GM23338 (cell line): ENCODE results near the gene CCN5. TPM values are rescaled to one million over a fixed set of nuclear protein-coding genes. Genes with fewer than 3 reads are reported as not detected.

Experiments
- ATAC-seq: fragments of 200-7000 bp; cut with Tn5 transposase; 3 replicates; pipeline ENCODE4 v1.9.1; 2020
- DNase-seq: peaks from one replicate; pipeline ENCODE4 v3.0.0-alpha.2; 2015; ENCODE audit warnings: low spot score
- H2AFZ ChIP-seq: fragments of 200-600 bp; sonication (generic); 2 replicates; pipeline ENCODE4 v1.8.0; 2016; ENCODE audit warnings: antibody characterized with exemption, mild to moderate bottlenecking, moderate library complexity
- H3F3A ChIP-seq: fragments of 200-600 bp; sonication (generic); replicated peaks from 2 replicates; pipeline ENCODE4 v1.8.0; 2017; ENCODE audit warnings: antibody characterized with exemption, mixed run types, low read depth
- H3K27ac ChIP-seq: fragments of 200-600 bp; sonication (generic); 2 replicates; pipeline ENCODE4 v1.6.1; 2016; ENCODE audit warnings: low read depth
- H3K27me3 ChIP-seq: fragments of 200-600 bp; sonication (generic); 2 replicates; pipeline ENCODE4 v1.8.0; 2016; ENCODE audit warnings: mild to moderate bottlenecking, mixed run types, moderate library complexity; ENCODE audit not compliant: insufficient read depth
- H3K36me3 ChIP-seq: fragments of 200-600 bp; sonication (generic); 2 replicates; pipeline ENCODE4 v1.8.0; 2016; ENCODE audit warnings: mild to moderate bottlenecking; ENCODE audit not compliant: insufficient read depth
- H3K4me1 ChIP-seq: fragments of 200-600 bp; sonication (generic); 2 replicates; pipeline ENCODE4 v1.8.0; 2016; ENCODE audit warnings: mild to moderate bottlenecking, moderate library complexity; ENCODE audit not compliant: insufficient read depth
- H3K4me2 ChIP-seq: fragments of 200-600 bp; sonication (generic); 2 replicates; pipeline ENCODE4 v1.7.1; 2017; ENCODE audit warnings: mixed run types
- H3K4me3 ChIP-seq: fragments of 200-600 bp; sonication (generic); 2 replicates; pipeline ENCODE4 v1.6.1; 2016; ENCODE audit warnings: mixed run types
- H3K79me2 ChIP-seq: fragments of 200-600 bp; sonication (generic); replicated peaks from 2 replicates; pipeline ENCODE4 v1.8.0; 2017; ENCODE audit warnings: mild to moderate bottlenecking; ENCODE audit not compliant: insufficient read depth
- H3K9me2 ChIP-seq: fragments of 200-600 bp; sonication (generic); 2 replicates; pipeline ENCODE4 v1.8.0; 2017; ENCODE audit not compliant: insufficient read depth
- H4K20me1 ChIP-seq: fragments of 200-600 bp; sonication (generic); replicated peaks from 2 replicates; pipeline ENCODE4 v1.8.0; 2017; ENCODE audit warnings: mild to moderate bottlenecking; ENCODE audit not compliant: insufficient read depth
- H3K27ac Mint-ChIP-seq: 2 replicates; pipeline ENCODE4 v1.8.0; 2020; ENCODE audit warnings: inconsistent platforms, mild to moderate bottlenecking, moderate library complexity, mixed read lengths
- H3K27me3 Mint-ChIP-seq: 3 replicates; pipeline ENCODE4 v1.8.0; 2022; ENCODE audit warnings: low read depth, mild to moderate bottlenecking, moderate library complexity, mixed read lengths, inconsistent platforms; ENCODE audit not compliant: insufficient read depth, poor library complexity
- H3K36me3 Mint-ChIP-seq: 3 replicates; pipeline ENCODE4 v1.8.0; 2021; ENCODE audit warnings: low read depth, mild to moderate bottlenecking, inconsistent platforms, moderate library complexity, mixed read lengths
- H3K4me1 Mint-ChIP-seq: 3 replicates; pipeline ENCODE4 v1.8.0; 2020; ENCODE audit warnings: mild to moderate bottlenecking, inconsistent platforms, mixed read lengths
- H3K4me3 Mint-ChIP-seq: 3 replicates; pipeline ENCODE4 v1.8.0; 2021; ENCODE audit warnings: moderate library complexity, mild to moderate bottlenecking, inconsistent platforms, mixed read lengths
- H3K9me3 Mint-ChIP-seq: 3 replicates; pipeline ENCODE4 v1.8.0; 2020; ENCODE audit warnings: moderate library complexity, mild to moderate bottlenecking, inconsistent platforms, mixed read lengths
- CREB1 ChIP-seq: fragments of 250-450 bp; sonication (Bioruptor Pico); IDR thresholded peaks from 2 replicates; pipeline ENCODE4 v1.5.0; 2020; ENCODE audit warnings: low read depth, mild to moderate bottlenecking, moderate library complexity
- CTCF ChIP-seq, 2 experiments: fragments of 200-600 bp in 1 of 2; sonication (generic) in 1 of 2; conservative IDR thresholded peaks; 2 replicates each; pipeline versions ENCODE4 v1.5.1 to v1.6.1; 2016 to 2017; ENCODE audit warnings: antibody characterized with exemption in 2 of 2, low read depth in 2 of 2, mild to moderate bottlenecking in 2 of 2, moderate library complexity in 1 of 2
- ETS1 ChIP-seq: IDR thresholded peaks from 2 replicates; pipeline ENCODE4 v1.6.1; 2016; ENCODE audit warnings: antibody characterized with exemption
- EZH2 ChIP-seq: fragments of 200-600 bp; sonication (generic); IDR thresholded peaks from one replicate; pipeline ENCODE4 v1.8.0; 2017; ENCODE audit warnings: antibody characterized with exemption, mild to moderate bottlenecking, low read depth; ENCODE audit not compliant: unreplicated experiment
- EZH2phosphoT487 ChIP-seq: fragments of 200-600 bp; sonication (generic); IDR thresholded peaks from one replicate; pipeline ENCODE4 v1.8.1; 2018; ENCODE audit warnings: antibody characterized with exemption; ENCODE audit not compliant: unreplicated experiment
- JUNB ChIP-seq: IDR thresholded peaks from one replicate; pipeline ENCODE4 v1.6.1; 2016; ENCODE audit warnings: antibody characterized with exemption; ENCODE audit not compliant: unreplicated experiment
- NANOG ChIP-seq: IDR thresholded peaks from 2 replicates; pipeline ENCODE4 v1.6.1; 2016; ENCODE audit warnings: antibody characterized with exemption, borderline replicate concordance
- POLR2AphosphoS5 ChIP-seq: IDR thresholded peaks from 2 replicates; pipeline ENCODE4 v1.6.1; 2016; ENCODE audit warnings: antibody characterized with exemption, low read depth
- REST ChIP-seq: IDR thresholded peaks from one replicate; pipeline ENCODE4 v1.6.1; 2018; ENCODE audit warnings: antibody characterized with exemption; ENCODE audit not compliant: unreplicated experiment
- STAT1 ChIP-seq: IDR thresholded peaks from one replicate; pipeline ENCODE4 v1.6.1; 2016; ENCODE audit warnings: antibody characterized with exemption; ENCODE audit not compliant: unreplicated experiment
- ZNF114 ChIP-seq: fragments of 250-450 bp; sonication (Bioruptor Pico); IDR thresholded peaks from 2 replicates; pipeline ENCODE4 v1.5.0; 2020; ENCODE audit warnings: mild to moderate bottlenecking, moderate library complexity
- ZNF331 ChIP-seq: fragments of 250-450 bp; sonication (Bioruptor Pico); IDR thresholded peaks from 2 replicates; pipeline ENCODE4 v1.5.0; 2020; ENCODE audit warnings: low read depth, mild to moderate bottlenecking, moderate library complexity
- ZNF462 ChIP-seq: fragments of 250-450 bp; sonication (Bioruptor Pico); IDR thresholded peaks from 2 replicates; pipeline ENCODE4 v1.5.0; 2020; ENCODE audit warnings: mild to moderate bottlenecking, moderate library complexity
- polyA plus RNA-seq: library from polyadenylated mRNA; unstranded; fragments of >200 nt; fragmentation: Nextera tagmentation; extraction: Ambion mirVana; gene quantifications from 2 replicates; pipeline ENCODE4 v1.2.1, GENCODE V29; 2016
- total RNA-seq: library from RNA; depleted of rRNA; stranded (reverse); fragments of >200 nt; shearing (Covaris generic); gene quantifications from 2 replicates; pipeline ENCODE4 v1.2.3, GENCODE V29; 2014

Gene CCN5
- total and polyA plus RNA-seq, 2 experiments from 2014 or later, result not detected

GRCh38 chr20:44759595-44759994, 44.4 kb downstream of the CCN5 start:
- H3K9me2 ChIP-seq, result no peaks in the 10 kb centered on the region
- no peaks in the 10 kb centered on the region for H3K36me3 ChIP-seq
- H3K4me3 Mint-ChIP-seq, result no peak overlapping the region
- DNase-seq (no peak), ATAC-seq (no peak)
- H4K20me1 ChIP-seq, result no peaks in the 10 kb centered on the region; the same call in 1 of the 2 replicates
- H3K4me1 Mint-ChIP-seq, result peaks cover 6% of the 10 kb centered on the region; the same call in 2 of the 3 replicates
- no peaks in the 10 kb centered on the region for H3K9me3 Mint-ChIP-seq
- H2AFZ ChIP-seq, result no peak overlapping the region
- peaks cover 6% of the 10 kb centered on the region for H3K27me3 Mint-ChIP-seq
- peaks cover 8% of the 10 kb centered on the region; the same call in 2 of the 3 replicates for H3K36me3 Mint-ChIP-seq
- H3K4me1 ChIP-seq, result no peaks in the 10 kb centered on the region
- no peak overlapping the region for H3K27ac ChIP-seq
- H3K27ac Mint-ChIP-seq, result no peak overlapping the region
- H3F3A ChIP-seq, result no peaks in the 10 kb centered on the region
- no peaks in the 10 kb centered on the region for H3K27me3 ChIP-seq
- no peaks in the 10 kb centered on the region for H3K79me2 ChIP-seq
- no peak overlapping the region for H3K4me3 ChIP-seq
- TF ChIP-seq ZNF331 (no peak), ZNF462 (CRISPR knock-in tag) (no peak), CREB1 (CRISPR knock-in tag) (no peak), ZNF114 (CRISPR knock-in tag) (no peak), EZH2 (no peak), REST (no peak), NANOG (no peak), CTCF (conservative IDR thresholded peaks at IDR 0.05; ENCODE audit: low read depth in 2 of 2) (no peak), ETS1 (no peak), POLR2AphosphoS5 (no peak), JUNB (no peak), STAT1 (no peak), EZH2phosphoT487 (no peak)
- H3K4me2 ChIP-seq, result no peak overlapping the region
